Measurements from ENCODE around the gene ASB18.

Gene ASB18

DNA sequence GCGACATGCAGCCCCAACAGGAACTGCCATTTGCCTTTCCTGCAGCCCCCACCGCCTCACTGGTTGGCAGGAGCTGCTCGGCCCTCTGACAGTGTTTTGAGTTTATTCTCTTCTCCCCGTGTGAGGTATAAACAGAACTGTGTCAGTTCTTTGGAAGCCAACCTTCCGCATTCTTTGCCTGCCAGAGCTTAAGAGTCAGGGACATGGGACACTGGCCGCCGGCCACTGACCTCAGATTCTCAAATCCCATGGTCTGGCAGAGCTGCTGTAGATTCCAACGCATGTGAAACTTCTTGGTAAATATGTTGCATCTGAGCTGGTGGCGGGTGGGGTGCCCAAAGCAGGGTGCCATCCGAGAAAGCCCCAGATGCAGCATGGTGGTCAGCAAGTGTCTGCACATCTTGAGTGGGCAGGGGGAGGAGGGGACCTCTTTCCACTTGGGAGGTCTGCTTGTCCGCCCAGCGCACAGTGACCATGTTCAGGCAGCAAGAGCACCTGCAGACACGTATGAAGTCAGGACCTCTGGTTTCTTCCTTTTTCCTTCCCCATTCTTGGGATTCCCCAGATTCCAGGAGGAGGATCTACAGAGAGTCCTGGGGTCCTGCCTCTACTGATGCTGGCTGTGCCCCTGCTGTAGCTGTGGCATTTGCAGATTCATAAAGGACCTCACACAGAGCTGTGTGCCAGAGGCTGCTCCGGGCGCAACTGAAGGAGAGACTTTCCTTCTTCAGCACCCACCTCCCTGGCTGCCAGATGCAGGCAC lies 23.8 kb downstream of the ASB18 start:
- no peak for DNase-seq

GRCh38 chr2:236239276-236240065 lies 24.7 kb downstream of the ASB18 start:
- DNase-seq: no peak

DNA sequence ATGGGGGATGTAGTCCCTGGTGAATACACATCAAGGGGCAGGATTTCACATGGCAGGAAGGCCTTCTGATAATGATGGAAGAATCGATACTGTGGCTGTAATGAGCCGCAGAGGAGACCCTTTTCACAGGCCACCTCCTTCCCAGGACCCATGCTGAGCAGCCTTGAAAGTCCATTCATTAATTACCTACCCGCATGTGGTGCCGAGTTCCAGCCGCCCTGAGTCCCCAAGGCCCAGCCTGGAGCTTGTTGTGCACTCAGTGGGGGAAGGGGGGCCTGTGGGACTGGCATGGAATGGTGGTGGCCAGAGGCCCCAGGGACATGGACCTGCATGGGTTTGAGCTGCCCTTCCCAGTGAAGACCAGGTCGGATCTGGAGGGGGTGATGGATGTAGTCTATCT lies 25.5 kb downstream of the ASB18 start:
- no peak for DNase-seq

GRCh38 chr2:236237468-236238190 lies 26.6 kb downstream of the ASB18 start:
- peak; percentile 37 for DNase-seq

DNA sequence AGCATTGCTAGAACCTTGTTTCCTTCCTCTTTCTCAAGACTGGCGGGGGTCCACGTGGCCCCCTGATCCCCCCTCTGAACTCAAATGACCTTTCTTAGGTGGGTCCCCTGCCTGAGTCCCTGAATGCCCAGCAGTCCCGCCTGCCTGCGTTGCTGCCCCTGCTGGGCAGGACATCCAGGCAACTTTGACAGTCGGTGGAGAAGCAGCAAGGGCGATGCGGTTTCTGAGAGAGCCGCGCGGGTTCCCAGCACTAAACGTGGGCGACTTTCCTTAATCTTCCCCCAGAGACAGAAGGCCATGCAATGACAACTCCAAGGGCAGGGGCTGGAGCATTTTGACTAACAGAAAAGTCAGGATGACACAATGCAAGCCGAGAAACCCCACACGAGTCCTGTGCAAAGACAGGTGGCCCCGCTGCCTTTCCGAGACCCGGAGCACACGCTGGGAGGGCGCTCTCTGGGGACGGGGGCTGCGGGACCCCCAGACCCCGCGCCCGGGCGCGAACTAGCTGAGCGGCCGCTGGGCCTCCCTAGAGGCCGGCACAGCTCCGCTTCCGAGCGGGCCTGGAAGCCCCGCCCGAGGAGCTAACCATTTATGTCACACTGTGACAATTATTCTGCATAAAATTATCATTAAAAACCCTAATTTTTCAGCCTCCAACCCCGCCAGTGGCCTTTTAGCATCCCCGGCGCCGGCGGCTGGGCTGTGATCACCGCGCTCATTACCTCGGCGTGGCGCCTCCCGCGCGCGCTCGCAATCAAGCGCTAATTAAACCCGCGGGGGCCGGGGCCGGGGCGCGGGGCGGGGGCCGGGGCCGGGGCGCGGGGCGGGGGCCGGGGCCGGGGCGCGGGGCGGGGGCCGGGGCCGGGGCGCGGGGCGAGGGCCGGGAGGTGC lies 27.4 kb downstream of the ASB18 start:
- no peak for DNase-seq

DNA sequence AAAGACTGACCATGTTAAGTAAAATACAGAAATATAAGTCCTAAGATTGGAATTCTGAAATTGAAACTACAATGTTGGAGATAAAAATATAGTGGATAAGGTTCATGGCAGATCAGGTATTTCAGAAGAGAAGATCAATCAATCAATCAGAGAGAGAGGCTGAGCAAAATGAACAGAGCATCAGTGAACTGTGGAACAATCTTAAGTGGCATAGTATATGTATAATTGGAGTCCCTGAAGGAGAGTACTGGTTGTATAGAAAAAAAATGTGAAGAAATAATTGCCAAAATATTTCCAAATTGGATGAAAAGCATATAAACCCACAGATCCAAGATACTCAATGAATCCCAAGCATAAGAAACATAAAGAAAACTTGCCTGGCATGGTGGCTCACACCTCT lies 35.0 kb downstream of the ASB18 start:
- no peak for DNase-seq

- DNase-seq: no peak
Observed at GRCh38 chr2:236223675-236224074, 40.5 kb downstream of the ASB18 start.

GRCh38 chr2:236221798-236222197 lies 42.4 kb downstream of the ASB18 start:
- DNase-seq: no peak

DNA sequence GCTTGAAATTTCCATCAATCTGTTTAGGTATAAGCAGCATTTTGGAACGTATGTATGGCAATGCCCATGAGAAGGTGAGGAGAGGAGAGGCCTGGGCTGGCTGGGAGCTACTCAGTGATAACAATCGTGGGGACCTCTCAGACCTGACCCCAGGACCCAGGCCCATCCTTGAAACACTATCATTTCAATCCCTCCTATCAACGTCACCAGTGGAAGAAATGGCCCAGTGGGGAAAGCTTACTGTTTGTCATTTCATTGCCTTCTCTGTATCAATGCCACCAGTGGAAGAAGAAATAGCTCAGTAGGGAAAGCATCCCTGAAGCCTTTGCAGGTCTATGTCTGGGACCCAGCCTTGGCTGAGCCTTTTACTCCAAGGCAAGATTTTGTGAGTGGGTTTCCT lies 44.8 kb downstream of the ASB18 start:
- DNase-seq: no peak

GRCh38 chr2:236217926-236218325 lies 46.3 kb downstream of the ASB18 start:
- no peak for DNase-seq

GRCh38 chr2:236216711-236217110 lies 47.5 kb downstream of the ASB18 start:
- DNase-seq: no peak

DNA sequence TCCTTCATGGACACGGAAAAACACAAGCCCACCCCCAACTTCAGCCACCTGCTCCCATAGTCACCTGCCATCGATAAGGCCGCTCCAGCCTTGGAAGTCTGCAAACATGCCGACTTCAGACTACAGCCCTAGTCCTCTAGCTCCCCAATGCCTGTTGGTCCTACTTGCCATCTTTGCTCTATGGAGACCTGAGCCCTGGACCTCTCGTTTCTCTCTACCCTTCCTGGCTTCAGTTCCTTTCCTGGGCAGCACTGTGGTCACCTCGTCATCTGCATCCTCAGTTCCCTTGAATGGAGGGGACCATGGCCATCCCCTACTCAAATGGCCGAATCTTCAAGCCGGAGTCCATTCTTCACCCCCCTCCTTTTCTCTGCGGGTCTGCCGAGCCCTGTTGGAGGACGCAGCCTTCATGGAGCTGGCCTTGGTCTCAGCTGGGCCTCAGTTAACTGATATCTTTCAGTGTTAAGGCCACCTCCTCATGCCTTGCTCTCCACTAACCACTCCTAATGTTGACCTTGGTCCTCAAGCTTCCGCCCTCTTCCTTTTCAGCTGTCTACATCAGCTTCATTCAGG lies 48.4 kb downstream of the ASB18 start:
- DNase-seq: no peak

- DNase-seq: no peak
Observed at GRCh38 chr2:236215196-236215595, 49.0 kb downstream of the ASB18 start.

- DNase-seq: no peak
Observed at GRCh38 chr2:236214376-236214995, 49.7 kb downstream of the ASB18 start.

DNA sequence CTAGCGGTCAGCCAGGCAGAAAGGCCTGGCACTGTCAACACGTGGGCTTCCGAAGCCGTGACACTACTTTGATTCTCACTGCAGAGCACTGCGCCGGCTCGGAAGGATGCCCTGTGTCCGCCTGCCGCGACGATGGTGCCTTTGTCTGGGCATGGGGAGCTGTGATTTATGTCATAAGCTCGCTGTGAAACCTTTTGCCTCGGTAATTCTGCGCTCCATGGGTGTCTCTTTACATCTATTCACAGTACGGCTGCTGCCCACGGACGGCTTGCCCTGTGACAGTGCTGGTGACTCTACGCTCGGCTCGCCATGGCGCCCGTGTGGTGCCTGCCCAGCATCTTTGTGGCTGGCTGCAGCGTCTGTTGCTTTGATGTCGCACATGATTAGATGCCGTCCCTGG lies 52.9 kb downstream of the ASB18 start:
- no peak for DNase-seq

DNA sequence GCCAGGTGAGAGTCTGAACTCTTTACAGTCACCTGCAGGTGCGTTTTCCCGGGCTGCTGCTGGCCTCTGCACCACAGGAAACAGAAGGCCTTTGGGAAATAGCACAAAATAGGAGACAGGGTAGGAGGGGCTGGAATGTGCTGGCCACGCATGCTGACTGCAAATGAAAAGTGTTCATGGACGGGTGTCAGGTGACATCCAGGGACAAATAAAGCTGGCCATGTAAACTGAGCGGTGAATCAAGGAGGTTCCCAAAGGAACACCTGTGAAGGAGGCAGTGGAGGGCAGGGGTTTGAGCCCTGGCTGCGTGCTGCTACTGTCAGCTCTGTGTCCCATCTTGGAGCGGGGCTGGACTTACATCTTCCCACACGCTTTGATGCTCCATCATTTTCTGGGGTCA lies 53.7 kb downstream of the ASB18 start:
- DNase-seq: no peak

- no peak for DNase-seq
Observed at GRCh38 chr2:236209996-236210395, 54.2 kb downstream of the ASB18 start.

DNA sequence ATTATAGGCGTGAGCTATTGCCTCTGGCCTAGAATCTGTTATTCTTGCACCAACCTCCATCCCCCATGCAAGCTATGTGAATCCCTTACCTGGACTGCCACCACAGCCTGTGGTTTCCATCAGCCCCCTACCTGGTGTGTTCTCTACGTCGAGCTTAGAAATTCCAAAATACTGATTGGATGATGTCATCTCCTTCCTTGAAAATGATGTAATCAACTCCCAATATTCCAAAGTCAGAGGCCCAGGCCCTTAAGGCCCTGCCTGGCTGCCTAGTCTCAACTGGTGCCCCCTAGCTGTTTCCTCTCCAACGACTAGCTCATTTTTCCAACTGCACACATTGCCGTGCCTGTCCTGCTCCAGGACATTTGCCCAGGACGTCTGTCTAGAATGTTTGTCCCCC lies 54.7 kb downstream of the ASB18 start:
- DNase-seq: no peak

DNA sequence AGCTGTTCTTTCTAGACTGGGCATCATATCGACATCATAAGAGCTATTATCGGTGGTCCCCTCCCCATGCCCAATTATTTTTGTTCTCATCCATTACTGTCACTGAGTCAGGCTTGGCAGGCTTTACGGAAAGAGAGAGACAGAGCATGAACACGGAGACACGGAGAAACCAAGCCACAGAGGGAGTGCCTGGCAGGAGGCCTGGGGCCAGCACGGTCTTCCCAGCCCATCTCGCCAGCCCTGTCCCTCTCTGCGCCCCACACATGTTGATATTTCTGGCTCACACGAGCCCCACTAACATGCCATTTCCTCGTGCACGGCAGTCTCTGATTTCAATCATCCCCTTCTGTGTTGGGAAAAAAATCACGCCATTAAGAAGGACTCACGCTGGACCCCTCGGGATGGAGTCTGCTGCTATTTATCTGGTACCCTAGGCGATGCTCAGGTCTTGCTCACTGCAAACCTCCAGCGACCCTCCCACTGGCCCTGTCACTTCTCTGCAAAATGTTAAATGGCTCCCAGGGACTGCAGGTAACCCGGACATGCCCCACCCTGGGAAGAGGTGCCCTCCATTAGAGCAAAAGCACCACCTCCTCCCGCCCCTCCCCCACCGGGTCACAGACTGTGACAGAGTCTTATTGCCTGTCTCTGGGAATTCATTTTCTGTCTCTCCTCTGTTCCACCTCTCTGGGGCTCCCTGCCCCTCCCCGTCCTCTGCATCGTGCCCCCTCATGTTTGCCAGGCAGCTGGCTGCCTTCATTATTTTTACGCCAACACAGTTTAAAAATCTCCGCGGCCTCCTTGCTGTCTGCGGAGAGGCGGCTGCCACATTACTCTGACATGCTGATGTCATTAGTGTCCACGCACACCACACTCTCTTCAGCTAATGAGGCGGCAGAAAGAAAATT lies 55.9 kb downstream of the ASB18 start:
- no peak for DNase-seq

- no peak for DNase-seq
Observed at GRCh38 chr2:236207472-236207871, 56.7 kb downstream of the ASB18 start.

Data from left hindlimb (tissue), 1 donor.